C4-2B (cell line): ENCODE results near the gene CCDC194.

ENCODE experiments used
- ZFX ChIP-seq: fragments of 450-650 bp; IDR thresholded peaks from 2 replicates; pipeline ENCODE4 v1.6.1; 2017
- TF ChIP-seq, protein P1 (sequence below): fragments of 450-650 bp; conservative IDR thresholded peaks from 2 replicates; pipeline ENCODE4 v1.5.1; 2017; ENCODE audit warnings: mild to moderate bottlenecking

- TF ChIP-seq, protein P1, sequence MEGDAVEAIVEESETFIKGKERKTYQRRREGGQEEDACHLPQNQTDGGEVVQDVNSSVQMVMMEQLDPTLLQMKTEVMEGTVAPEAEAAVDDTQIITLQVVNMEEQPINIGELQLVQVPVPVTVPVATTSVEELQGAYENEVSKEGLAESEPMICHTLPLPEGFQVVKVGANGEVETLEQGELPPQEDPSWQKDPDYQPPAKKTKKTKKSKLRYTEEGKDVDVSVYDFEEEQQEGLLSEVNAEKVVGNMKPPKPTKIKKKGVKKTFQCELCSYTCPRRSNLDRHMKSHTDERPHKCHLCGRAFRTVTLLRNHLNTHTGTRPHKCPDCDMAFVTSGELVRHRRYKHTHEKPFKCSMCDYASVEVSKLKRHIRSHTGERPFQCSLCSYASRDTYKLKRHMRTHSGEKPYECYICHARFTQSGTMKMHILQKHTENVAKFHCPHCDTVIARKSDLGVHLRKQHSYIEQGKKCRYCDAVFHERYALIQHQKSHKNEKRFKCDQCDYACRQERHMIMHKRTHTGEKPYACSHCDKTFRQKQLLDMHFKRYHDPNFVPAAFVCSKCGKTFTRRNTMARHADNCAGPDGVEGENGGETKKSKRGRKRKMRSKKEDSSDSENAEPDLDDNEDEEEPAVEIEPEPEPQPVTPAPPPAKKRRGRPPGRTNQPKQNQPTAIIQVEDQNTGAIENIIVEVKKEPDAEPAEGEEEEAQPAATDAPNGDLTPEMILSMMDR: no peak
- no peak for TF ChIP-seq ZFX
Observed at GRCh38 chr19:17423429-17424208, 29.6 kb upstream of the CCDC194 start.
